ENCODE measurements around the gene LRRC23.

DNA sequence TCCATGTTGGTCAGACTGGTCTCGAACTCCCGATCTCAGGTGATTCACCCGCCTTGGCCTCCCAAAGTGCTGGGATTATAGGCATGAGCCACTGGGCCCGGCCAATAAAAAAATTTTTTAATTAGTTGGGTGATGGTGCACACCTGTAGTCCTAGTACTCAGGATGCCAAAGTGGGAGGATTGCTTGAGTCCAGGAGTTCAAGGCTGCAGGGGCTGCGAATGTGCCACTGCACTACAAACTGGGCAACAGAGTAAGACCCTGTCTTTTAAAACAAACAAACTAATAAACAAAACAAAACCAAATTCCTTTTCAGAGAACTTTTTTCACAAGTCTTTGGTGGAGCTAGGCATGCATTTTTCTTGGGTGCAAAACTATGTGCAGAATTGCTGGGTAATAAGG lies 21.4 kb upstream of the LRRC23 start:
- TF ChIP-seq CREB1 (IDR thresholded peaks at IDR 0.05) (no peak), CREB1 (CRISPR knock-in tag; IDR thresholded peaks at IDR 0.05) (no peak), CHD1 (IDR thresholded peaks at IDR 0.05; ENCODE audit: low read length) (no peak)
